ENCODE results near the gene MYO9A.

Gene MYO9A

GRCh38 chr15:72118017-72118978, at the start of gene MYO9A, which contains the start of gene SENP8:
Gene MYO9A (minus strand): TSS chr15:72118150. CDS start chr15:72046563, 71,587 bp downstream.
Gene SENP8 (plus strand): TSS chr15:72118403. CDS start chr15:72139624, 21,221 bp downstream.
- peak; percentile 95 for DNase-seq

- DNase-seq, result no peak
Observed at GRCh38 chr15:72167445-72167844, 49.5 kb upstream of the MYO9A start.

- DNase-seq, result no peak
Observed at GRCh38 chr15:72166716-72167417, 48.9 kb upstream of the MYO9A start.

GRCh38 chr15:72163719-72164118, 45.8 kb upstream of the MYO9A start:
- DNase-seq, result no peak

GRCh38 chr15:72162569-72162968, 44.6 kb upstream of the MYO9A start:
- no peak for DNase-seq

- DNase-seq, result no peak
Observed at GRCh38 chr15:72161361-72162132, 43.6 kb upstream of the MYO9A start.

GRCh38 chr15:72160696-72161245, 42.8 kb upstream of the MYO9A start:
- no peak for DNase-seq

- DNase-seq, result no peak
Observed at GRCh38 chr15:72156928-72157327, 39.0 kb upstream of the MYO9A start.

GRCh38 chr15:72155635-72156616, 38.0 kb upstream of the MYO9A start:
- DNase-seq, result peak; percentile 82

- DNase-seq, result peak; percentile 57
Observed at GRCh38 chr15:72155003-72155621, 37.2 kb upstream of the MYO9A start.

GRCh38 chr15:72154316-72154715, 36.4 kb upstream of the MYO9A start:
- no peak for DNase-seq

- peak; percentile 27 for DNase-seq
Observed at GRCh38 chr15:72153269-72154000, 35.5 kb upstream of the MYO9A start.

GRCh38 chr15:72147418-72147817, 29.5 kb upstream of the MYO9A start:
- no peak for DNase-seq

- DNase-seq, result no peak
Observed at GRCh38 chr15:72146934-72147333, 29.0 kb upstream of the MYO9A start.

GRCh38 chr15:72146221-72146620, 28.3 kb upstream of the MYO9A start:
- DNase-seq, result no peak

GRCh38 chr15:72141171-72142084, 23.5 kb upstream of the MYO9A start:
- DNase-seq, result no peak

- no peak for DNase-seq
Observed at GRCh38 chr15:72140088-72140487, 22.1 kb upstream of the MYO9A start.

GRCh38 chr15:72139667-72140066, 21.7 kb upstream of the MYO9A start:
- DNase-seq, result no peak

All from NCI-H345 (cell line).